Renal pelvis (tissue), 4 donors: ENCODE results near the gene COA1. TPM values are rescaled to one million over a fixed set of nuclear protein-coding genes. Genes with fewer than 3 reads are reported as not detected.
A peak's percentile ranks its signal among the peaks of the same experiment; 100 is the strongest.
"Not testable (repeated sequence)": the region's sequence is repeated elsewhere in the genome, so short reads cannot be mapped to it uniquely, and the experiment has no call there.

Experiments used
- DNase-seq: peaks from one replicate; pipeline ENCODE4 v3.0.0-alpha.2; 2013
- polyA plus RNA-seq, 3 donors: library from polyadenylated mRNA; unstranded; fragments of 120-200 nt; gene quantifications; one replicate each; pipeline ENCODE4 v1.2.1, GENCODE V29; 2013; ENCODE audit not compliant: insufficient read length in 3 of 3

COA1 gene
- polyA plus RNA-seq, 3 donors: 70.2 to 90.1 (median 83.0) TPM

- DNase-seq: no peak
Observed at GRCh38 chr7:43735403-43735801, 6.1 kb upstream of the COA1 start.

- DNase-seq: not testable (repeated sequence)
Observed at GRCh38 chr7:43734575-43735332, 5.4 kb upstream of the COA1 start.

GRCh38 chr7:43731494-43731893 is 2.2 kb upstream of the COA1 start:
- not testable (repeated sequence) for DNase-seq

GRCh38 chr7:43729924-43730248 is 563 bp upstream of the COA1 start:
- no peak for DNase-seq

- DNase-seq: no peak
Observed at GRCh38 chr7:43727494-43727893, 1.8 kb downstream of the COA1 start.

- DNase-seq: no peak
Observed at GRCh38 chr7:43727003-43727402, 2.3 kb downstream of the COA1 start.

- DNase-seq: no peak
Observed at GRCh38 chr7:43726466-43726865, 2.9 kb downstream of the COA1 start.

GRCh38 chr7:43725251-43725650 is 4.1 kb downstream of the COA1 start:
- no peak for DNase-seq

GRCh38 chr7:43723007-43723341 is 6.3 kb downstream of the COA1 start:
- DNase-seq: no peak

GRCh38 chr7:43721193-43721806 is 8.0 kb downstream of the COA1 start:
- peak; percentile 39 for DNase-seq

- DNase-seq: no peak
Observed at GRCh38 chr7:43716598-43716997, 12.7 kb downstream of the COA1 start.

- DNase-seq: not testable (repeated sequence)
Observed at GRCh38 chr7:43715966-43716365, 13.4 kb downstream of the COA1 start.

- DNase-seq: no peak
Observed at GRCh38 chr7:43711503-43711902, 17.8 kb downstream of the COA1 start.

- not testable (repeated sequence) for DNase-seq
Observed at GRCh38 chr7:43708055-43708454, 21.3 kb downstream of the COA1 start.

- no peak for DNase-seq
Observed at GRCh38 chr7:43703573-43703972, 25.8 kb downstream of the COA1 start.

GRCh38 chr7:43702974-43703373 is 26.3 kb downstream of the COA1 start:
- no peak for DNase-seq

- no peak for DNase-seq
Observed at GRCh38 chr7:43701929-43702328, 27.4 kb downstream of the COA1 start.

GRCh38 chr7:43701500-43701854 is 27.8 kb downstream of the COA1 start:
- no peak for DNase-seq

- no peak for DNase-seq
Observed at GRCh38 chr7:43700646-43701499, 28.4 kb downstream of the COA1 start.

- DNase-seq: peak; percentile 41
Observed at GRCh38 chr7:43700059-43700501, 29.2 kb downstream of the COA1 start.

GRCh38 chr7:43698460-43699255 is 30.7 kb downstream of the COA1 start:
- DNase-seq: no peak

- DNase-seq: no peak
Observed at GRCh38 chr7:43697690-43698089, 31.6 kb downstream of the COA1 start.
